T-helper 2 cell treated with Interferon-gamma antibody and Interleukin-4, amounts not matched to agents 100 ng/mL and 5 ng/mL, for 36 hours (primary cell): ENCODE results near the gene BRD9. TPM values are rescaled to one million over a fixed set of nuclear protein-coding genes. Genes with fewer than 3 reads are reported as not detected.

Experiments
- intact Hi-C: fragments of 100-400 bp; cut with micrococcal nuclease; formaldehyde crosslinking; loops from one replicate; pipeline ENCODE4 v1.15.1; 2023
- total RNA-seq: library from RNA; stranded (reverse); gene quantifications from 2 replicates; pipeline ENCODE4 v1.2.3, GENCODE V29; 2022

The BRD9 gene
- total RNA-seq, 1 donor from 2014 or later = 72.1 TPM

- intact Hi-C loops = no loop called here
These were observed 73.5 kb downstream of the BRD9 start for GRCh38 chr5:819078-819477.

- intact Hi-C loops = no loop called here
These were observed 76.4 kb downstream of the BRD9 start for GRCh38 chr5:816176-816575.

GRCh38 chr5:815449-815848 is 77.2 kb downstream of the BRD9 start:
- intact Hi-C loops = no loop called here

Other genes with a start within 250 kb of the BRD9 start
- gene TPPP, start 199.4 kb downstream of the BRD9 start, total RNA-seq = 0.18 and 0.34 TPM in 2 replicates
- gene ZDHHC11B, start 108.1 kb downstream of the BRD9 start, total RNA-seq = 0.07 and 0.09 TPM in 2 replicates
- 20.6 and 21.5 TPM in 2 replicates for gene ZDHHC11, start 41.8 kb downstream of the BRD9 start, total RNA-seq
- 35.7 and 36.8 TPM in 2 replicates for gene TRIP13, start 83 bp upstream of the BRD9 start, total RNA-seq
- gene NKD2, start 116.0 kb upstream of the BRD9 start, total RNA-seq = 33.6 and 34.4 TPM in 2 replicates
- 101 and 107 TPM in 2 replicates for gene SLC12A7, start 219.3 kb upstream of the BRD9 start, total RNA-seq